Endothelial cell (in vitro differentiated cells): Measurements from ENCODE around the gene DHRS7. TPM values are rescaled to one million over a fixed set of nuclear protein-coding genes. Genes with fewer than 3 reads are reported as not detected.
A peak's percentile ranks its signal among the peaks of the same experiment; 100 is the strongest.

Source experiments
- DNase-seq: peaks from one replicate; pipeline ENCODE4 v3.0.0; 2021; ENCODE audit warnings: low spot score
- H3K27ac Mint-ChIP-seq: one replicate; pipeline ENCODE4 v1.8.0; 2021; ENCODE audit warnings: mixed read lengths, inconsistent platforms; ENCODE audit not compliant: unreplicated experiment
- H3K27me3 Mint-ChIP-seq: one replicate; pipeline ENCODE4 v1.8.0; 2021; ENCODE audit warnings: mild to moderate bottlenecking, moderate library complexity, mixed read lengths, inconsistent platforms; ENCODE audit not compliant: unreplicated experiment
- H3K36me3 Mint-ChIP-seq: one replicate; pipeline ENCODE4 v1.8.0; 2021; ENCODE audit warnings: mild to moderate bottlenecking, low read depth, mixed read lengths, inconsistent platforms; ENCODE audit not compliant: unreplicated experiment
- H3K4me1 Mint-ChIP-seq: one replicate; pipeline ENCODE4 v1.8.0; 2021; ENCODE audit warnings: mild to moderate bottlenecking, mixed read lengths, inconsistent platforms; ENCODE audit not compliant: unreplicated experiment
- H3K4me3 Mint-ChIP-seq: one replicate; pipeline ENCODE4 v1.8.0; 2021; ENCODE audit warnings: mild to moderate bottlenecking, mixed read lengths, inconsistent platforms; ENCODE audit not compliant: unreplicated experiment
- H3K9me3 Mint-ChIP-seq: one replicate; pipeline ENCODE4 v1.8.0; 2021; ENCODE audit warnings: mixed read lengths, inconsistent platforms; ENCODE audit not compliant: unreplicated experiment
- total RNA-seq: library from RNA; stranded (reverse); fragmentation: NEBNext Ultra II Directional; extraction: Animal tissue kit (Norgen Biotek cat#: 25700); gene quantifications from one replicate; pipeline ENCODE4 v1.2.1, GENCODE V29; 2021; ENCODE audit not compliant: unreplicated experiment
- TF ChIP-seq, protein P1 (sequence below): fragments of 200-600 bp; sonication (generic); IDR thresholded peaks from one replicate; pipeline ENCODE4 v1.5.0; 2021; ENCODE audit warnings: antibody characterized with exemption; ENCODE audit not compliant: unreplicated experiment

Gene DHRS7
- total RNA-seq, 1 donor from 2014 or later = 67.3 TPM

DNA sequence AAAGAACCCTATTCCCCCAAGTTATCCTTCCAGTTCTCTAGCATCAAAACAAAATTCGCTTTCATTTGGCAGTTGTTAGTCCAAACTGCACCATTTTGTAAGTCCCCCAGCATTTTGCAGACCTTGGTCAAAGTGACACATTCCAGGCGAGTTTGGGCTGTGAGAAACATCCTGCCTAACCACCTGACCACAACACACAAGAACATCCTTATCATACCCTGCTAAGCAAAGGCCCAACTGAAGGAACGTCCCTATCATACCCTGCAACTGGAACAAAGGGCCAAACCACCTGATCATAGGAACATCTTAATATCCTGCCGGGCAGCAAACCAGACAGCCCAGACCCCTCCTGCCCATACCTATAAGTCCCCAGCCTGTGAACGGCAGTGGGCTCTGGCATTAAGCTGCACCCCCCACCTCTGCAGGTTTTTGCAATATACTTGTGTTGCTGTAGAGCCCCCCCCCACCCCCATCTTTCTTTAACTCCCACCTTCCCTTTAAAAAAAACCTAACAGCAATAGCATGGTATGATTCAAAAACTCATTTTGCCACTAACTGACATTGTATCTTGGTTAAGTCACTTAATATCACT is 70.8 kb downstream of the DHRS7 start:
- DNase-seq = peak; percentile 11
- H3K36me3 Mint-ChIP-seq = peaks cover 17% of the 10 kb centered on the region
- peaks cover 48% of the 10 kb centered on the region for H3K4me1 Mint-ChIP-seq
- peak overlapping the region; percentile 99 for H3K27ac Mint-ChIP-seq
- peaks cover 8% of the 10 kb centered on the region for H3K27me3 Mint-ChIP-seq
- H3K4me3 Mint-ChIP-seq = peak overlapping the region; percentile 78
- no peaks in the 10 kb centered on the region for H3K9me3 Mint-ChIP-seq
- TF ChIP-seq, protein P1, sequence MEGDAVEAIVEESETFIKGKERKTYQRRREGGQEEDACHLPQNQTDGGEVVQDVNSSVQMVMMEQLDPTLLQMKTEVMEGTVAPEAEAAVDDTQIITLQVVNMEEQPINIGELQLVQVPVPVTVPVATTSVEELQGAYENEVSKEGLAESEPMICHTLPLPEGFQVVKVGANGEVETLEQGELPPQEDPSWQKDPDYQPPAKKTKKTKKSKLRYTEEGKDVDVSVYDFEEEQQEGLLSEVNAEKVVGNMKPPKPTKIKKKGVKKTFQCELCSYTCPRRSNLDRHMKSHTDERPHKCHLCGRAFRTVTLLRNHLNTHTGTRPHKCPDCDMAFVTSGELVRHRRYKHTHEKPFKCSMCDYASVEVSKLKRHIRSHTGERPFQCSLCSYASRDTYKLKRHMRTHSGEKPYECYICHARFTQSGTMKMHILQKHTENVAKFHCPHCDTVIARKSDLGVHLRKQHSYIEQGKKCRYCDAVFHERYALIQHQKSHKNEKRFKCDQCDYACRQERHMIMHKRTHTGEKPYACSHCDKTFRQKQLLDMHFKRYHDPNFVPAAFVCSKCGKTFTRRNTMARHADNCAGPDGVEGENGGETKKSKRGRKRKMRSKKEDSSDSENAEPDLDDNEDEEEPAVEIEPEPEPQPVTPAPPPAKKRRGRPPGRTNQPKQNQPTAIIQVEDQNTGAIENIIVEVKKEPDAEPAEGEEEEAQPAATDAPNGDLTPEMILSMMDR = no peak

Other genes starting within 250 kb of the DHRS7 start
- 0.38 TPM for gene LRRC9, start 245.3 kb downstream of the DHRS7 start, total RNA-seq
- gene PCNX4, start 73.5 kb downstream of the DHRS7 start, total RNA-seq = 68.7 TPM
- 38.0 TPM for gene PPM1A, start 83.8 kb upstream of the DHRS7 start, total RNA-seq